HepG2 (cell line): Measurements from ENCODE around the gene PAPSS1. TPM values are rescaled to one million over a fixed set of nuclear protein-coding genes. Genes with fewer than 3 reads are reported as not detected.
A peak's percentile ranks its signal among the peaks of the same experiment; 100 is the strongest.

ENCODE experiments used
- GABPB1 ChIP-seq: IDR thresholded peaks from 2 replicates; pipeline ENCODE4 v1.6.1; 2016; ENCODE audit warnings: mild to moderate bottlenecking, missing genetic modification reagents, moderate library complexity, missing compliant biosample characterization
- GATA4 ChIP-seq: sonication (generic); IDR thresholded peaks from 2 replicates; pipeline ENCODE4 v1.6.1; 2016; ENCODE audit warnings: antibody characterized with exemption, low read depth, borderline replicate concordance
- GZF1 ChIP-seq: sonication (generic); formaldehyde crosslinking; IDR thresholded peaks from 2 replicates; pipeline ENCODE4 v1.5.1; 2020; ENCODE audit warnings: mild to moderate bottlenecking, missing genetic modification reagents
- KDM4B ChIP-seq: sonication (generic); formaldehyde crosslinking; IDR thresholded peaks from 2 replicates; pipeline ENCODE4 v1.4.0; 2020; ENCODE audit warnings: missing genetic modification reagents
- NR2C2 ChIP-seq: sonication (generic); formaldehyde crosslinking; IDR thresholded peaks from 2 replicates; pipeline ENCODE4 v1.4.0; 2020; ENCODE audit warnings: missing genetic modification reagents, mild to moderate bottlenecking, moderate library complexity, borderline replicate concordance
- RELA ChIP-seq: sonication (generic); formaldehyde crosslinking; IDR thresholded peaks from 2 replicates; pipeline ENCODE4 v1.4.0; 2020; ENCODE audit warnings: missing genetic modification reagents
- SOX5 ChIP-seq: IDR thresholded peaks from 2 replicates; pipeline ENCODE4 v1.6.1; 2016; ENCODE audit warnings: borderline replicate concordance
- TSC22D2 ChIP-seq: sonication (generic); formaldehyde crosslinking; IDR thresholded peaks from 2 replicates; pipeline ENCODE4 v1.5.1; 2020; ENCODE audit warnings: missing genetic modification reagents, mild to moderate bottlenecking, borderline replicate concordance
- YEATS4 ChIP-seq: sonication (generic); formaldehyde crosslinking; IDR thresholded peaks from 2 replicates; pipeline ENCODE4 v1.4.0; 2020; ENCODE audit warnings: missing genetic modification reagents, borderline replicate concordance
- ZBTB7B ChIP-seq: sonication (generic); formaldehyde crosslinking; IDR thresholded peaks from 2 replicates; pipeline ENCODE4 v1.4.0; 2020; ENCODE audit warnings: missing genetic modification reagents
- ZNF451 ChIP-seq: sonication (generic); formaldehyde crosslinking; IDR thresholded peaks from 2 replicates; pipeline ENCODE4 v1.5.0; 2020; ENCODE audit warnings: mild to moderate bottlenecking, missing genetic modification reagents
- ZNF589 ChIP-seq: sonication (generic); formaldehyde crosslinking; conservative IDR thresholded peaks from 2 replicates; pipeline ENCODE4 v1.8.0; 2022; ENCODE audit warnings: mild to moderate bottlenecking, moderate library complexity, missing genetic modification reagents
- ZNF616 ChIP-seq: sonication (generic); formaldehyde crosslinking; IDR thresholded peaks from 2 replicates; pipeline ENCODE4 v1.5.0; 2020; ENCODE audit warnings: low read depth, mild to moderate bottlenecking, missing genetic modification reagents
- ZNF816 ChIP-seq: sonication (generic); formaldehyde crosslinking; IDR thresholded peaks from 2 replicates; pipeline ENCODE4 v1.8.0; 2022; ENCODE audit warnings: missing genetic modification reagents, mild to moderate bottlenecking, borderline replicate concordance
- ZNF883 ChIP-seq: sonication (generic); formaldehyde crosslinking; IDR thresholded peaks from 2 replicates; pipeline ENCODE4 v1.5.1; 2020; ENCODE audit warnings: mild to moderate bottlenecking, missing genetic modification reagents; ENCODE audit errors: not compliant biosample characterization
- polyA plus RNA-seq, 8 experiments: library from polyadenylated mRNA; depleted of rRNA in 3 of 8; stranded (reverse) in 7 of 8; unstranded in 1 of 8; fragments of >200 nt; fragmentation: Illumina TruSeq in 4 of 8; extraction: Trizol in 4 of 8; gene quantifications; 2 replicates each; pipeline versions ENCODE4 v1.2.1 to v1.2.3, GENCODE V29; 2011 to 2016; ENCODE audit warnings: low read depth in 4 of 8, missing spikeins in 1 of 8, mixed read lengths in 1 of 8; ENCODE audit not compliant: insufficient read depth in 1 of 8
- total RNA-seq, 5 experiments: library from RNA; depleted of rRNA; stranded (reverse); fragments of >200 nt; fragmentation: Illumina TruSeq; extraction: Trizol; gene quantifications; 2 replicates each; pipeline ENCODE4 v1.2.3, GENCODE V29; 2016; ENCODE audit warnings: low read depth in 1 of 5
- TF ChIP-seq, protein P1 (sequence below): sonication (generic); formaldehyde crosslinking; IDR thresholded peaks from 2 replicates; pipeline ENCODE4 v1.4.0; 2020; ENCODE audit warnings: missing genetic modification reagents, borderline replicate concordance
- TF ChIP-seq, protein P2 (sequence below): sonication (generic); formaldehyde crosslinking; conservative IDR thresholded peaks from 2 replicates; pipeline ENCODE4 v1.4.0; 2020; ENCODE audit warnings: missing genetic modification reagents
- TF ChIP-seq, protein P3 (sequence below): sonication (generic); formaldehyde crosslinking; IDR thresholded peaks from 2 replicates; pipeline ENCODE4 v1.4.0; 2020; ENCODE audit warnings: missing genetic modification reagents, borderline replicate concordance
- TF ChIP-seq, protein P4 (sequence below): sonication (generic); formaldehyde crosslinking; IDR thresholded peaks from 2 replicates; pipeline ENCODE4 v1.4.0; 2020; ENCODE audit warnings: mild to moderate bottlenecking, missing genetic modification reagents
- TF ChIP-seq, protein P5 (sequence below): sonication (generic); formaldehyde crosslinking; IDR thresholded peaks from 2 replicates; pipeline ENCODE4 v1.5.0; 2020; ENCODE audit warnings: missing genetic modification reagents

PAPSS1 gene
- total and polyA plus RNA-seq, 2 of the 13 experiments (the other 11 are each of a cell fraction or from before 2014, with no cell fraction given) = 105 to 126 TPM

DNA sequence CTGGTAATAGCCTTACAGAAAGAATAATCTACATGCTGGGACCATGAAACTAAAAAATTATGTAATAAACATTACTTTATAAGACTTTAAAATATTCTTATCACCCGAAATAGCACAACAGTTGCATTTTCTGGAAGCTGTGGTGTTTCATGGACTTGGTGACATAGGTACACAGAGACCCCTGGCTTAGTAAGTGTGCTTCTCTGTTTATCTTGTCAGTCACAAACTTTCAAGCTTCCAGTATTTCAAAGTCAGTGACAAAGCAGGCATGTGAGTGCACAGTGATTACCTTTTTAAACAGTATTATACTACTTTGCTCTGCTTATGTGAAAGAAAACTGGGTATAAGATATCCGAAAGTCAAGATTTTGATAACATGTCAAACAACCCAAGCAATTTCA lies 84.3 kb downstream of the PAPSS1 start (continued):
- TF ChIP-seq GZF1 (no peak), ZNF816 (CRISPR knock-in tag) (no peak), RELA (no peak), ZNF883 (CRISPR knock-in tag) (no peak), TSC22D2 (CRISPR knock-in tag) (no peak), GATA4 (no peak), NR2C2 (CRISPR knock-in tag) (no peak), YEATS4 (CRISPR knock-in tag) (no peak), ZNF616 (CRISPR knock-in tag) (no peak), KDM4B (CRISPR knock-in tag) (no peak), ZBTB7B (CRISPR knock-in tag) (peak; percentile 66; the same call in 1 of the 2 replicates), SOX5 (peak; percentile 67; the same call in 1 of the 2 replicates), GABPB1 (CRISPR knock-in tag) (no peak), ZNF589 (CRISPR knock-in tag) (no peak), ZNF451 (CRISPR knock-in tag) (no peak)
- TF ChIP-seq, protein P1, sequence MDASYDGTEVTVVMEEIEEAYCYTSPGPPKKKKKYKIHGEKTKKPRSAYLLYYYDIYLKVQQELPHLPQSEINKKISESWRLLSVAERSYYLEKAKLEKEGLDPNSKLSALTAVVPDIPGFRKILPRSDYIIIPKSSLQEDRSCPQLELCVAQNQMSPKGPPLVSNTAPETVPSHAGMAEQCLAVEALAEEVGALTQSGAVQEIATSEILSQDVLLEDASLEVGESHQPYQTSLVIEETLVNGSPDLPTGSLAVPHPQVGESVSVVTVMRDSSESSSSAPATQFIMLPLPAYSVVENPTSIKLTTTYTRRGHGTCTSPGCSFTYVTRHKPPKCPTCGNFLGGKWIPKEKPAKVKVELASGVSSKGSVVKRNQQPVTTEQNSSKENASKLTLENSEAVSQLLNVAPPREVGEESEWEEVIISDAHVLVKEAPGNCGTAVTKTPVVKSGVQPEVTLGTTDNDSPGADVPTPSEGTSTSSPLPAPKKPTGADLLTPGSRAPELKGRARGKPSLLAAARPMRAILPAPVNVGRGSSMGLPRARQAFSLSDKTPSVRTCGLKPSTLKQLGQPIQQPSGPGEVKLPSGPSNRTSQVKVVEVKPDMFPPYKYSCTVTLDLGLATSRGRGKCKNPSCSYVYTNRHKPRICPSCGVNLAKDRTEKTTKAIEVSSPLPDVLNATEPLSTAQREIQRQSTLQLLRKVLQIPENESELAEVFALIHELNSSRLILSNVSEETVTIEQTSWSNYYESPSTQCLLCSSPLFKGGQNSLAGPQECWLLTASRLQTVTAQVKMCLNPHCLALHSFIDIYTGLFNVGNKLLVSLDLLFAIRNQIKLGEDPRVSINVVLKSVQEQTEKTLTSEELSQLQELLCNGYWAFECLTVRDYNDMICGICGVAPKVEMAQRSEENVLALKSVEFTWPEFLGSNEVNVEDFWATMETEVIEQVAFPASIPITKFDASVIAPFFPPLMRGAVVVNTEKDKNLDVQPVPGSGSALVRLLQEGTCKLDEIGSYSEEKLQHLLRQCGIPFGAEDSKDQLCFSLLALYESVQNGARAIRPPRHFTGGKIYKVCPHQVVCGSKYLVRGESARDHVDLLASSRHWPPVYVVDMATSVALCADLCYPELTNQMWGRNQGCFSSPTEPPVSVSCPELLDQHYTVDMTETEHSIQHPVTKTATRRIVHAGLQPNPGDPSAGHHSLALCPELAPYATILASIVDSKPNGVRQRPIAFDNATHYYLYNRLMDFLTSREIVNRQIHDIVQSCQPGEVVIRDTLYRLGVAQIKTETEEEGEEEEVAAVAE (CRISPR knock-in tag) = no peak
- TF ChIP-seq, protein P2, sequence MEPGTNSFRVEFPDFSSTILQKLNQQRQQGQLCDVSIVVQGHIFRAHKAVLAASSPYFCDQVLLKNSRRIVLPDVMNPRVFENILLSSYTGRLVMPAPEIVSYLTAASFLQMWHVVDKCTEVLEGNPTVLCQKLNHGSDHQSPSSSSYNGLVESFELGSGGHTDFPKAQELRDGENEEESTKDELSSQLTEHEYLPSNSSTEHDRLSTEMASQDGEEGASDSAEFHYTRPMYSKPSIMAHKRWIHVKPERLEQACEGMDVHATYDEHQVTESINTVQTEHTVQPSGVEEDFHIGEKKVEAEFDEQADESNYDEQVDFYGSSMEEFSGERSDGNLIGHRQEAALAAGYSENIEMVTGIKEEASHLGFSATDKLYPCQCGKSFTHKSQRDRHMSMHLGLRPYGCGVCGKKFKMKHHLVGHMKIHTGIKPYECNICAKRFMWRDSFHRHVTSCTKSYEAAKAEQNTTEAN (CRISPR knock-in tag) = peak; percentile 94
- TF ChIP-seq, protein P3, sequence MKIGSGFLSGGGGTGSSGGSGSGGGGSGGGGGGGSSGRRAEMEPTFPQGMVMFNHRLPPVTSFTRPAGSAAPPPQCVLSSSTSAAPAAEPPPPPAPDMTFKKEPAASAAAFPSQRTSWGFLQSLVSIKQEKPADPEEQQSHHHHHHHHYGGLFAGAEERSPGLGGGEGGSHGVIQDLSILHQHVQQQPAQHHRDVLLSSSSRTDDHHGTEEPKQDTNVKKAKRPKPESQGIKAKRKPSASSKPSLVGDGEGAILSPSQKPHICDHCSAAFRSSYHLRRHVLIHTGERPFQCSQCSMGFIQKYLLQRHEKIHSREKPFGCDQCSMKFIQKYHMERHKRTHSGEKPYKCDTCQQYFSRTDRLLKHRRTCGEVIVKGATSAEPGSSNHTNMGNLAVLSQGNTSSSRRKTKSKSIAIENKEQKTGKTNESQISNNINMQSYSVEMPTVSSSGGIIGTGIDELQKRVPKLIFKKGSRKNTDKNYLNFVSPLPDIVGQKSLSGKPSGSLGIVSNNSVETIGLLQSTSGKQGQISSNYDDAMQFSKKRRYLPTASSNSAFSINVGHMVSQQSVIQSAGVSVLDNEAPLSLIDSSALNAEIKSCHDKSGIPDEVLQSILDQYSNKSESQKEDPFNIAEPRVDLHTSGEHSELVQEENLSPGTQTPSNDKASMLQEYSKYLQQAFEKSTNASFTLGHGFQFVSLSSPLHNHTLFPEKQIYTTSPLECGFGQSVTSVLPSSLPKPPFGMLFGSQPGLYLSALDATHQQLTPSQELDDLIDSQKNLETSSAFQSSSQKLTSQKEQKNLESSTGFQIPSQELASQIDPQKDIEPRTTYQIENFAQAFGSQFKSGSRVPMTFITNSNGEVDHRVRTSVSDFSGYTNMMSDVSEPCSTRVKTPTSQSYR (CRISPR knock-in tag) = no peak
- TF ChIP-seq, protein P4, sequence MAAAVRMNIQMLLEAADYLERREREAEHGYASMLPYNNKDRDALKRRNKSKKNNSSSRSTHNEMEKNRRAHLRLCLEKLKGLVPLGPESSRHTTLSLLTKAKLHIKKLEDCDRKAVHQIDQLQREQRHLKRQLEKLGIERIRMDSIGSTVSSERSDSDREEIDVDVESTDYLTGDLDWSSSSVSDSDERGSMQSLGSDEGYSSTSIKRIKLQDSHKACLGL (CRISPR knock-in tag) = no peak
- TF ChIP-seq, protein P5, sequence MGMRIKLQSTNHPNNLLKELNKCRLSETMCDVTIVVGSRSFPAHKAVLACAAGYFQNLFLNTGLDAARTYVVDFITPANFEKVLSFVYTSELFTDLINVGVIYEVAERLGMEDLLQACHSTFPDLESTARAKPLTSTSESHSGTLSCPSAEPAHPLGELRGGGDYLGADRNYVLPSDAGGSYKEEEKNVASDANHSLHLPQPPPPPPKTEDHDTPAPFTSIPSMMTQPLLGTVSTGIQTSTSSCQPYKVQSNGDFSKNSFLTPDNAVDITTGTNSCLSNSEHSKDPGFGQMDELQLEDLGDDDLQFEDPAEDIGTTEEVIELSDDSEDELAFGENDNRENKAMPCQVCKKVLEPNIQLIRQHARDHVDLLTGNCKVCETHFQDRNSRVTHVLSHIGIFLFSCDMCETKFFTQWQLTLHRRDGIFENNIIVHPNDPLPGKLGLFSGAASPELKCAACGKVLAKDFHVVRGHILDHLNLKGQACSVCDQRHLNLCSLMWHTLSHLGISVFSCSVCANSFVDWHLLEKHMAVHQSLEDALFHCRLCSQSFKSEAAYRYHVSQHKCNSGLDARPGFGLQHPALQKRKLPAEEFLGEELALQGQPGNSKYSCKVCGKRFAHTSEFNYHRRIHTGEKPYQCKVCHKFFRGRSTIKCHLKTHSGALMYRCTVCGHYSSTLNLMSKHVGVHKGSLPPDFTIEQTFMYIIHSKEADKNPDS (CRISPR knock-in tag) = no peak
